HL-60 (cell line): ENCODE measurements around the gene TANGO6.

ENCODE experiments used
- CTCF ChIP-seq: IDR thresholded peaks from one replicate; pipeline ENCODE4 v1.5.1; 2011; ENCODE audit warnings: low read length, control low read depth, inconsistent platforms; ENCODE audit not compliant: insufficient read depth
- POLR2AphosphoS5 ChIP-seq: IDR thresholded peaks from 2 replicates; pipeline ENCODE4 v1.6.1; 2012; ENCODE audit warnings: low read depth

DNA sequence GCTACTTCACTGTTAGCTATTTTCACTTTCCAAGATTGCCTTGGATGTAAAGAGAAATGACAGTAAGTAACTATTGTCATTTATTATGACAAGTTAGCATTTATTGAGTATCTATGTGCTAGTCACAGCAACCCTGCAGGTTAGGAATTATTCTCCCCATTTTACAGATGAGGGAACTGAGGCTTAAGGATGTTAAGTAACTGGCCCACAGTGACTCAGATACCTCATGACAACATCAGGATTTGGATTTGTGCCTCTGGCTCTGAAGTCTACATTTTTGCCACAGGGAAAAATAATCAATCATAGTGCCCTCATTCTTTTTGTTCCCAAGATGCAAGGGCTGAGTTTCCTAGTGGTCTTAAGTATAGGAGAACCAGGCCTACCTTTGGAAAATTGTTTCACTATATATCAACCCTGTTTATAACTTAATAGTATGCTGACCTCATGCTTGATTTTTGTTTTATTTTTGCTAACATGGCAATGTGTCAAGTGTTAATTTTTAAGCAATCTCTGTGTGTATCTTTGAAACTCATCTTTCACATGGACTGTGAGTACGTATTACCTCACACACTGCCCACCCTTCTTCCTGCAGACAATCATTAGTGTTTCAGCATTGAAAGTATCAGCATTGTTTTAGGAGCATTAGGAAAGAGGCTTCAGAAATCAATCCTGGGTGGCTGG, 105.0 kb downstream of the TANGO6 start:
- no peak for TF ChIP-seq POLR2AphosphoS5
- TF ChIP-seq CTCF = no peak
